HG02642 (cell line): ENCODE data around the gene CAMTA1.

ENCODE experiments used
- ATAC-seq: cut with Tn5 transposase; IDR thresholded peaks from one replicate; pipeline ENCODE4 v1.9.1; 2021; ENCODE audit warnings: mild to moderate bottlenecking; ENCODE audit not compliant: unreplicated experiment, poor library complexity

The CAMTA1 gene

DNA sequence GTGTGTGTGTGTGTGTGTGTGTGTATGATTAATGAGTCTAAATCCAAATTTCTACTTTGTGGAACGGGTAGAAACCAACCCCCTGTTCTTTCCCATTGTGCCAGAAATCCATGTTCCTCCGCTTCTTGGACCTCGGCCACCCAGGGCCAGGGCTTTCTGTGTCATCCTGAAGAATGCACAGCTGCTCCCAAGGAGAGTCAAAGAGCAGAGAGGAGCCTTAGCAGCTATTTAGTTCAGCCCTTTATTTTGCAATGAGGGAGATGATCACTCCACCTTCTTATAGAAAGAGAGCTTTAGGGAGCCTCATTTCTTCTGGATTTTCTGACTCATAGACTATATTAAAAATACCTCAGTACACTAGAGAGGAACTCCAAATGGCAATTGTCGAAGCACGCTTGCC is 496.6 kb downstream of the CAMTA1 start:
- ATAC-seq: no peak

GRCh38 chr1:7284839-7285435 is 499.7 kb downstream of the CAMTA1 start:
- no peak for ATAC-seq

- no peak for ATAC-seq
Measured at GRCh38 chr1:7285856-7286454, 500.7 kb downstream of the CAMTA1 start.

- ATAC-seq: no peak
Measured at GRCh38 chr1:7287013-7287412, 501.8 kb downstream of the CAMTA1 start.

- no peak for ATAC-seq
Measured at GRCh38 chr1:7288992-7289391, 503.7 kb downstream of the CAMTA1 start.

GRCh38 chr1:7289694-7290093 is 504.4 kb downstream of the CAMTA1 start:
- ATAC-seq: no peak

GRCh38 chr1:7290971-7291970 is 506.0 kb downstream of the CAMTA1 start:
- no peak for ATAC-seq

DNA sequence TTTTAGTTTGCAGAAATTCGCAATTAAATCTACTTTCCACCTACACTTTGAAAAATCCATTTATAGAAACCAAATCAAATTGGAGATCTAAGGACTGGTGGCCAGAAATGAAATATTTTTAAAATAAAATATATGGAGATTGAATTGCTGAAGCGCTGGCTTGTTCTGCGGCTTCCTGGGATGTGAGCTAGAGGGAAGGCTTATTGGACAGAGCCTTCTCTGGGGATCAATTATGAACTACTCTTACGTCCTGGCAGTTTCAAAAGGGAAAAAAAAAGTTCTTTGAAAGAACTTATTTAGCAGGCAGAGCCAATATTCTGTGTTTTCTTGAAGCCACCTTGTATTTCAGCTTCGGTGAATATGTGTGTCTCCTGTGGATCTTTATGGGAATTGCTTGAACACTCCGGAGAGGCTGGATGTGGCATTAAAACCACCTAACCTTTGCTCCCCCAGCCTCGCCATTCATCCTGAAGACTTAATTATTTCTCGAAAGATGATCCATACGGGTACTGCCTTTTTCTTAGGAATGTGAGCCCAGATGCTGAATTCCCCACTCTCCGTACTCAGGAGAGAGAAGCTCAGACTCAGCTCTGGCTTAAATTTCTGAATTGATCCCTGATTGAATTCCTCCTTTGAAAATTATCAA is 506.9 kb downstream of the CAMTA1 start:
- ATAC-seq: no peak

DNA sequence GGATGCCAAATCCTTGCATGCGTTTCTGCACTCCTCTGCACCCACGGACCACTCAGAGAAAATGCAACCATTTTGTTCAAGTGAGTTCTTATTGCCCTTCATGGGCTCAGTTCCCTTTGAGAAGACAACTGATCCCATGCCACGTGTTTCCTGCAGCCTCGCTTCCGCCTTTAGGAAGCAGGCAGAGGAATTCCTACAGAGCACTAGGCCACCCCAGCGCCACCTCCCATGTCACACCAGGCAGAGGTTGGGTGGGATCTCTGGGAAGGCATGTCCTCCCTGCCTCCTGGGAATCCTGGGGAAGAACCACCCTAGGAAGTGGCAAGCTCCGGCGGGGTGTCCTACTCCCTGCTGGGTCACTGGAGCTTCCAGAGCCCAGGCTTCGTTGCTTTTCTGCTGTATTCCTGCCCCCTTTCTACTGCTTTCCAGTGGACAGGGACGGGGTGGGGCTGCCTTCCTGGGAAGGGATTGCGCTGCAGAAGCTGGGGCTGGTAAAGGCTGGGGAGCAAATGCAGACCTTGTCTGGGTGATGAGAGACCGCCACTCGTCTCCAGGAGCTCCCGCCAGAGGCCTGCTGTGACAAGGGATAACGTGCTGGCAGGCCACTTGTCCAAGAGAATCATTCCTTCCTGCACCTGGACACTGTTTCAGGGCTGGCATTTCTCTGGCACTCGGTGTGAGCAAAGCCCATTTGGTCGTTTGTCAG is 507.6 kb downstream of the CAMTA1 start:
- ATAC-seq: no peak

- ATAC-seq: no peak
Measured at GRCh38 chr1:7293702-7294629, 508.7 kb downstream of the CAMTA1 start.

DNA sequence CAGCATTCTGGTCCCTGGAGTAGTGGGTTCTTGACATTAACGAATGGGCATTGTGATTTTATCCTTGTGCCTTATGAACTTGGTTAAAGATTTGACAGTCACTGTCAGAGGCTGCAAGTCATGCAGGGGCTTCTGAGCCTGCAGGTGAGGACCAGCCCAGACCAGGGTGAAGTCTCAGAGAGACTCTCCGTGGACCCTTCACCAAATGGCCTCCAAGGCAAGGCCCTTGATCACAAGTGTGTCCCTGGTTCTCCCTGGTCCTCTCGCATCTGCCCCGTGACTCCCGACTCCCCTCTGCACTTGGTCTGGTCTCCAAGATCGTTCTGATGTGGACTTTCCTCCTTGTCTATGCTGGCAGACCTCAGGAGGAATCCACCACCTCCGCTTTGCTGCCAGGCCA is 509.4 kb downstream of the CAMTA1 start:
- ATAC-seq: no peak

DNA sequence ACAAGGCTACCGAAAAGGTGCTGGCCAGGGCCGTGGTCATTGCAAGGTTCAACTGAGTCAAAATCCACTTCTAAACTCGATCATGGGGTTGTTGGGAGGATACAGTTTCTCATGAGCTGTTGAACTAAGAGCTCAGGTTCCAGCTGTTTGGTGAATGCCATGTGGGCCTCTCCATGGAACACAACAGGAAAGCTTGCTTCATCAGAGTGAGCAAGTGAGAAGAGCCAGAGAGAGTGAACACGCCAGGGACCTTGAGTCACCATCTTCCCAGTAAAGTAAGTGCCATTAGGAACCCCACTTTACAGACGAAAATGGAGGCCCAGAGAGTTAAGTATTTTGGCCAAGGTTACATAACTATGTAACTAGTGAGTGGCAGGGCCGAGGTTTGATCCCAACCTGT is 510.7 kb downstream of the CAMTA1 start:
- no peak for ATAC-seq

GRCh38 chr1:7296968-7297367 is 511.7 kb downstream of the CAMTA1 start:
- ATAC-seq: no peak

DNA sequence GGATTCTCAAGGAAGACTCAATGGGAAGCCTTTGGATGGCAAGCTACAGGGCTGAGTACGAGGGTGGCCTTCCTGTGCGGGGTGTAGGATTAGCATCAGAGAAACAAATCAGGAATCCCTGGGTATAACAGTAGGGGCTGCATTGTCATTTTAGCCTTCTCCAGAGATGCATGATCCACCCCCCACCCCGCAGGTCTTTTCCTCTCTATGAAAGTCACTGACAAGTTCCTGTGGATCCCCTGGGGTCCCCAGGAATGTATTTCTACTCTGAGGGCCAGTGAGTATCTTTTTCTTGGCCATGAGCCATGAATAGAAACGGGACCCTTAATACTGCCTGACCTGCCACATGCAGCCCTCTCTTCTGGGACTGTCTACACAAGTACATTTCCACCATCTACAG is 512.9 kb downstream of the CAMTA1 start:
- ATAC-seq: no peak

DNA sequence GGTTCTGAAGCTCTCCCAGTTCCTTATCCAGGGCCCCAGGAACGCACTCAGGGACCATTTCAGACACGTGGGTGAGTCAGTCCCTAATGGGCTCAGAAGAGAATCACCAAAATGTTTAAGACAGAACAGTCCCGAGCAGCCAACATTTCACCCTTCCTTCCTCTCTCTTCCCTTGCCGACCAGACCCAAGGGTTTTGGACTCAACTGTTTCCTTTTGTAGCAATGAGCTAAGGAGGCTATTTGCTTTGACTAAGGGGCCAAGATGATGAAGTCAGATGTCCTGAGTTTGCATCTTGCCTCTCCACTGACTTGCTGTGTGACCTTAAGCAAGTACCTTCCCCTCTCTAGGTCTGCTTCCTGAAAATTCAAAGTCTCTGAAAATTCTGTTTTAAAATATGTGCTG is 513.5 kb downstream of the CAMTA1 start:
- ATAC-seq: no peak

- no peak for ATAC-seq
Measured at GRCh38 chr1:7299329-7299799, 514.1 kb downstream of the CAMTA1 start.

DNA sequence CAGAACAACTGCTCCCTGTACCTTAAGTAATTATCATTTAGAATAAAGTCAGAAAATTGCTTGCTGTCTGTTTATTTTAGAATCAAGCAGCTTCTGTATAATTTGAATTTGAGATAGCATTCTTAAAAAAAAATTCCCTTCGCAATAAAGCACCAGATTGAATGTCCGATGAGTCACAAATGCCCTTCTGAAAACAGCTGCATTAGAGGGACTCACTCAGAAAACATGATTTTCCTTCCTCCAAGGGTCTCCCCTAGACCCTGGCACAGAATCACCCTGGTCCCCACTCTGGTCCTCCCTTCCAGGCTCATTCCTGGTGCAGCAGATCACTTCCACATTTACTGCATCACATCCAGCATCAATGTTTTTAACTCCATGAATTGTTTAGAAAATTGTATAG is 514.7 kb downstream of the CAMTA1 start:
- no peak for ATAC-seq

- ATAC-seq: no peak
Measured at GRCh38 chr1:7300893-7301663, 515.8 kb downstream of the CAMTA1 start.
